GM23338 (cell line): ENCODE data around the gene DDR2. TPM values are rescaled to one million over a fixed set of nuclear protein-coding genes. Genes with fewer than 3 reads are reported as not detected.

Experiments
- ATAC-seq: fragments of 200-7000 bp; cut with Tn5 transposase; 3 replicates; pipeline ENCODE4 v1.9.1; 2020
- DNase-seq: peaks from one replicate; pipeline ENCODE4 v3.0.0-alpha.2; 2015; ENCODE audit warnings: low spot score
- H2AFZ ChIP-seq: fragments of 200-600 bp; sonication (generic); 2 replicates; pipeline ENCODE4 v1.8.0; 2016; ENCODE audit warnings: antibody characterized with exemption, mild to moderate bottlenecking, moderate library complexity
- H3F3A ChIP-seq: fragments of 200-600 bp; sonication (generic); replicated peaks from 2 replicates; pipeline ENCODE4 v1.8.0; 2017; ENCODE audit warnings: antibody characterized with exemption, mixed run types, low read depth
- H3K27ac ChIP-seq: fragments of 200-600 bp; sonication (generic); 2 replicates; pipeline ENCODE4 v1.6.1; 2016; ENCODE audit warnings: low read depth
- H3K27me3 ChIP-seq: fragments of 200-600 bp; sonication (generic); 2 replicates; pipeline ENCODE4 v1.8.0; 2016; ENCODE audit warnings: mild to moderate bottlenecking, mixed run types, moderate library complexity; ENCODE audit not compliant: insufficient read depth
- H3K36me3 ChIP-seq: fragments of 200-600 bp; sonication (generic); 2 replicates; pipeline ENCODE4 v1.8.0; 2016; ENCODE audit warnings: mild to moderate bottlenecking; ENCODE audit not compliant: insufficient read depth
- H3K4me1 ChIP-seq: fragments of 200-600 bp; sonication (generic); 2 replicates; pipeline ENCODE4 v1.8.0; 2016; ENCODE audit warnings: mild to moderate bottlenecking, moderate library complexity; ENCODE audit not compliant: insufficient read depth
- H3K4me2 ChIP-seq: fragments of 200-600 bp; sonication (generic); 2 replicates; pipeline ENCODE4 v1.7.1; 2017; ENCODE audit warnings: mixed run types
- H3K4me3 ChIP-seq: fragments of 200-600 bp; sonication (generic); 2 replicates; pipeline ENCODE4 v1.6.1; 2016; ENCODE audit warnings: mixed run types
- H3K79me2 ChIP-seq: fragments of 200-600 bp; sonication (generic); replicated peaks from 2 replicates; pipeline ENCODE4 v1.8.0; 2017; ENCODE audit warnings: mild to moderate bottlenecking; ENCODE audit not compliant: insufficient read depth
- H3K9me2 ChIP-seq: fragments of 200-600 bp; sonication (generic); 2 replicates; pipeline ENCODE4 v1.8.0; 2017; ENCODE audit not compliant: insufficient read depth
- H4K20me1 ChIP-seq: fragments of 200-600 bp; sonication (generic); replicated peaks from 2 replicates; pipeline ENCODE4 v1.8.0; 2017; ENCODE audit warnings: mild to moderate bottlenecking; ENCODE audit not compliant: insufficient read depth
- H3K27ac Mint-ChIP-seq: 2 replicates; pipeline ENCODE4 v1.8.0; 2020; ENCODE audit warnings: inconsistent platforms, mild to moderate bottlenecking, moderate library complexity, mixed read lengths
- H3K27me3 Mint-ChIP-seq: 3 replicates; pipeline ENCODE4 v1.8.0; 2022; ENCODE audit warnings: low read depth, mild to moderate bottlenecking, moderate library complexity, mixed read lengths, inconsistent platforms; ENCODE audit not compliant: insufficient read depth, poor library complexity
- H3K36me3 Mint-ChIP-seq: 3 replicates; pipeline ENCODE4 v1.8.0; 2021; ENCODE audit warnings: low read depth, mild to moderate bottlenecking, inconsistent platforms, moderate library complexity, mixed read lengths
- H3K4me1 Mint-ChIP-seq: 3 replicates; pipeline ENCODE4 v1.8.0; 2020; ENCODE audit warnings: mild to moderate bottlenecking, inconsistent platforms, mixed read lengths
- H3K4me3 Mint-ChIP-seq: 3 replicates; pipeline ENCODE4 v1.8.0; 2021; ENCODE audit warnings: moderate library complexity, mild to moderate bottlenecking, inconsistent platforms, mixed read lengths
- H3K9me3 Mint-ChIP-seq: 3 replicates; pipeline ENCODE4 v1.8.0; 2020; ENCODE audit warnings: moderate library complexity, mild to moderate bottlenecking, inconsistent platforms, mixed read lengths
- CREB1 ChIP-seq: fragments of 250-450 bp; sonication (Bioruptor Pico); IDR thresholded peaks from 2 replicates; pipeline ENCODE4 v1.5.0; 2020; ENCODE audit warnings: low read depth, mild to moderate bottlenecking, moderate library complexity
- CTCF ChIP-seq, 2 experiments: fragments of 200-600 bp in 1 of 2; sonication (generic) in 1 of 2; conservative IDR thresholded peaks; 2 replicates each; pipeline versions ENCODE4 v1.5.1 to v1.6.1; 2016 to 2017; ENCODE audit warnings: antibody characterized with exemption in 2 of 2, low read depth in 2 of 2, mild to moderate bottlenecking in 2 of 2, moderate library complexity in 1 of 2
- ETS1 ChIP-seq: IDR thresholded peaks from 2 replicates; pipeline ENCODE4 v1.6.1; 2016; ENCODE audit warnings: antibody characterized with exemption
- EZH2 ChIP-seq: fragments of 200-600 bp; sonication (generic); IDR thresholded peaks from one replicate; pipeline ENCODE4 v1.8.0; 2017; ENCODE audit warnings: antibody characterized with exemption, mild to moderate bottlenecking, low read depth; ENCODE audit not compliant: unreplicated experiment
- EZH2phosphoT487 ChIP-seq: fragments of 200-600 bp; sonication (generic); IDR thresholded peaks from one replicate; pipeline ENCODE4 v1.8.1; 2018; ENCODE audit warnings: antibody characterized with exemption; ENCODE audit not compliant: unreplicated experiment
- JUNB ChIP-seq: IDR thresholded peaks from one replicate; pipeline ENCODE4 v1.6.1; 2016; ENCODE audit warnings: antibody characterized with exemption; ENCODE audit not compliant: unreplicated experiment
- NANOG ChIP-seq: IDR thresholded peaks from 2 replicates; pipeline ENCODE4 v1.6.1; 2016; ENCODE audit warnings: antibody characterized with exemption, borderline replicate concordance
- POLR2AphosphoS5 ChIP-seq: IDR thresholded peaks from 2 replicates; pipeline ENCODE4 v1.6.1; 2016; ENCODE audit warnings: antibody characterized with exemption, low read depth
- REST ChIP-seq: IDR thresholded peaks from one replicate; pipeline ENCODE4 v1.6.1; 2018; ENCODE audit warnings: antibody characterized with exemption; ENCODE audit not compliant: unreplicated experiment
- STAT1 ChIP-seq: IDR thresholded peaks from one replicate; pipeline ENCODE4 v1.6.1; 2016; ENCODE audit warnings: antibody characterized with exemption; ENCODE audit not compliant: unreplicated experiment
- ZNF114 ChIP-seq: fragments of 250-450 bp; sonication (Bioruptor Pico); IDR thresholded peaks from 2 replicates; pipeline ENCODE4 v1.5.0; 2020; ENCODE audit warnings: mild to moderate bottlenecking, moderate library complexity
- ZNF331 ChIP-seq: fragments of 250-450 bp; sonication (Bioruptor Pico); IDR thresholded peaks from 2 replicates; pipeline ENCODE4 v1.5.0; 2020; ENCODE audit warnings: low read depth, mild to moderate bottlenecking, moderate library complexity
- ZNF462 ChIP-seq: fragments of 250-450 bp; sonication (Bioruptor Pico); IDR thresholded peaks from 2 replicates; pipeline ENCODE4 v1.5.0; 2020; ENCODE audit warnings: mild to moderate bottlenecking, moderate library complexity
- polyA plus RNA-seq: library from polyadenylated mRNA; unstranded; fragments of >200 nt; fragmentation: Nextera tagmentation; extraction: Ambion mirVana; gene quantifications from 2 replicates; pipeline ENCODE4 v1.2.1, GENCODE V29; 2016
- total RNA-seq: library from RNA; depleted of rRNA; stranded (reverse); fragments of >200 nt; shearing (Covaris generic); gene quantifications from 2 replicates; pipeline ENCODE4 v1.2.3, GENCODE V29; 2014

The DDR2 gene
- total and polyA plus RNA-seq, 2 experiments from 2014 or later = 0.66 to 1.8 TPM

- no peak for ATAC-seq
- Histone ChIP-seq H3K9me2 (no peaks in the 10 kb centered on the region), H3F3A (no peaks in the 10 kb centered on the region), H3K79me2 (no peaks in the 10 kb centered on the region), H3K4me1 (no peaks in the 10 kb centered on the region), H3K36me3 (no peaks in the 10 kb centered on the region), H2AFZ (no peak overlapping the region), H3K4me3 (no peak overlapping the region), H3K4me2 (no peak overlapping the region), H3K27ac (no peak overlapping the region), H3K27me3 (no peaks in the 10 kb centered on the region), H4K20me1 (no peaks in the 10 kb centered on the region)
- Mint-ChIP-seq H3K36me3 (peaks cover 2% of the 10 kb centered on the region; the same call in 1 of the 3 replicates), H3K27ac (no peak overlapping the region), H3K4me3 (no peak overlapping the region), H3K4me1 (no peaks in the 10 kb centered on the region), H3K27me3 (no peaks in the 10 kb centered on the region), H3K9me3 (no peaks in the 10 kb centered on the region)
- TF ChIP-seq NANOG = no peak
- no peak for TF ChIP-seq EZH2phosphoT487
- TF ChIP-seq JUNB = no peak
- TF ChIP-seq POLR2AphosphoS5 = no peak
- TF ChIP-seq ZNF114 = no peak
- no peak for TF ChIP-seq REST
- no peak for TF ChIP-seq ZNF462
- no peak for TF ChIP-seq EZH2
- no peak for TF ChIP-seq CTCF (conservative IDR thresholded peaks at IDR 0.05; ENCODE audit: low read depth in 2 of 2)
- no peak for TF ChIP-seq ZNF331 (CRISPR knock-in tag)
- no peak for TF ChIP-seq STAT1
- no peak for TF ChIP-seq CREB1 (CRISPR knock-in tag)
- TF ChIP-seq ETS1 = no peak
- no peak for DNase-seq
These were observed 32.8 kb upstream of the DDR2 start for GRCh38 chr1:162599451-162599850.
